HG02970 (cell line): ENCODE data around the gene POLG.
"Not testable (repeated sequence)": the region's sequence is repeated elsewhere in the genome, so short reads cannot be mapped to it uniquely, and the experiment has no call there.

Experiments used
- ATAC-seq: cut with Tn5 transposase; IDR thresholded peaks from one replicate; pipeline ENCODE4 v1.9.1; 2021; ENCODE audit warnings: mild to moderate bottlenecking, moderate library complexity, moderate number of reproducible peaks; ENCODE audit not compliant: unreplicated experiment, low FRiP score

The POLG gene

GRCh38 chr15:89301304-89302089, 33.1 kb downstream of the POLG start:
- no peak for ATAC-seq

DNA sequence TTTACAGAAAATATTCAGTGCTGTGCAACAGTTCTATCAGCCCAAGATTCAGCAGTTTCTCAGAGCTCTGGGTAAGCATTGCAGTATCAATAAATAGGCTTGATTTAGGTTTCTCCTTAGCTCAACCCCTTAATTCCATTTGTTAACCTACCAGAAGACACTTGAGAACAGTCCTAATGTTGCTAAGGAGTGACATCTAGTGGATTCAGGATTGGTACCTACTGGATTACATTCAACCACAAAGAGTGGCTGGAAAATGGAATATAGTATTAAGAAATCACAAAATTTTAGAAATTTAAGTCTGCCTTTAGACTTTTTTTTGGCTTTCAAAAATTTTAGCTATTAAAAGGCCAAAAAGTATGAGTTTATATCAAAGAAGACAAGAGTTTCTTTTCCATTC, 34.7 kb downstream of the POLG start:
- no peak for ATAC-seq

DNA sequence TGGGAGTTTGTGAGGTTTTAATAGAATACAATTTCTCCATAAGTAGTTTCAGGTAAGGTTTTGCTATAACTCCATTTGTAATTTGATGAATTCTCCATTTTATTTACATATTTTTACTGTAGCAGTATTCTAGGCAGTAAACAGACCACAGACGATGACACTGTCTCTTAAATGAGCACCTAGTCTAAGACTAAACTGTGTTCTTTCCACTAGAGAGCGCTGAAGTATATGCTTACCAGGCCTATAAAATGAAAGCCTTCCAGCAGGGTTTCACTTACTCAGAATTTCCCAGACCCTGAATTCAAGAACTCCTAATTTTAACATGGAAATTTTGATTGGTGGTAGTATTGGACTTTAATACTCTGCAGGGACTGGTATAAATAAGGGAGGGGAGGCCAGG, 41.6 kb downstream of the POLG start:
- ATAC-seq, result no peak

- ATAC-seq, result no peak
Observed at GRCh38 chr15:89291934-89292438, 42.6 kb downstream of the POLG start.

DNA sequence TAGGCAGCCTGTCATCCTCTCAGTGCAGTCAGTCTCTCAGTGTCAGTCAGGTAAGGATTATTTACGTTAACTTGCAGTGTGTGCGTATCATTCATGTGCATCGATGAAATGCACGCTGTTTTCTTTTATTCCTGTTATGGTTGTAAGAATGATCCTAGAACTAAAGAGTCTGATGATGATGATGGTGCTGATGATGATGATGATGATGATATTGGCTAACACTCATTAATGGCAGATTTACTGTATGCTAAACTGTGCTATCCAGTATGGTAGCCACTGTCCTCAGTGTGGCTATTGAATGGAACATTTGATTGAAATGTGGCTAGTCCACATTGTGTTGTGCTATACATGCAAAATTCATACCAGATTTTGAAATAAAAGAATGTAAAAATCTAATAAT, 51.4 kb downstream of the POLG start:
- ATAC-seq, result no peak

DNA sequence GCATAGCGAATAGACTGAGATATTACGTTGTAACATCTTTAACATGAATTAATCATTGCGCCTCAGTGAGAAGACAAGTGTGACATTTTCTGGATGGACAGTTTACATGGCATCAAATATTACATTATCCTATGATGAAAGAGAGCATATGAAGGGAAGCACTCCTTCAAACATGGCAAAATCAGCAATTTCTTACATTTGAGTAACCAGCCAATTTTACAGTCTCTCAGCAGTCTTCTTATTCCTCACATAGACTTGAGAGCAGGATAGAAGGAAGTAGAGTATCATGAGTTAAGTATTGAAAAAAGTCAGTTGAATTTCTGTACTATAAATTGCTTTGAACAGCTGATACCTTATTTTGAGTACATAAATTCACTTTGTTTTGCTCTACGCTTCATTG, 52.0 kb downstream of the POLG start:
- no peak for ATAC-seq

DNA sequence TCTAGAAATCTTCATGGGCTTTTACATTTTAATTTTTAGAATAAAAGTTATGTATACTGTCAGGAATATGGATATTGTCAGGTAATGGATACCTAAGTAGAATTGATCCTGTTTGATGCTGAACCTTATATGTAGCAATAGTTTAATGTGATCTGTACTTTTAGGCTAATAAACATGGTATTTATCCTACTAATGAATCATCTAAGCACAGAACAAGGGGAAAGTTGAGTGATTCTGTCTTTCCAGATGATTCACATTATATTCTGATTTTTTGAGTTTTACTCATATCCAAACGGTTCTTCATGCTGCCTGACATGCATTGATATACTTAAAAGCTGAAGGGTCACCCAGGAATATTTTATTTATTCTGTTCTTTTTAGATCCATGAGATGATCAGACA, 56.3 kb downstream of the POLG start:
- no peak for ATAC-seq

DNA sequence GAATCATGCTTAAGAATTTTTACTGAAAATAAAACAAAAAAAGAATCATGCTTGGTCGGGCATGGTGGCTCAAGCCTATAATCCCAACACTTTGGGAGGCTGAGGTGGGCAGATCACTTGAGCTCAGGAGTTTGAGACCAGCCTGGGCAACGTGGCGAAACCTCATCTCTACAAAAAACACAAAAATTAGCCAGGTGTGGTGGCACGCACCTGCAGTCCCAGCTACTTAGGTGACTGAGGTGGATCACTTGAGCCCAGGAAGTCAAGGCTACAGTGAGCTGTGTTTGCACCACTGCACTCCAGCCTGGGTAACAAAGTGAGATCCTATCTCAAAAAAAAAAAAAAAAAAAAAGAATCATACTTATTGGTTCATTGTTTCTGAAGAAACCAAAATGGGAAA, 57.3 kb downstream of the POLG start:
- not testable (repeated sequence) for ATAC-seq
